OCI-LY1 (cell line): ENCODE results near the gene VIT.

ENCODE experiments used
- CTCF ChIP-seq: fragments of 200-600 bp; sonication (generic), shearing (Covaris generic); IDR thresholded peaks from 2 replicates; pipeline ENCODE4 v1.5.1; 2017; ENCODE audit warnings: mild to moderate bottlenecking, antibody characterized with exemption, low read length, moderate library complexity, mixed read lengths
- EZH2 ChIP-seq: fragments of 200-600 bp; sonication (generic), shearing (Covaris generic); IDR thresholded peaks from 2 replicates; pipeline ENCODE4 v1.8.0; 2017; ENCODE audit warnings: borderline replicate concordance, mixed run types, mild to moderate bottlenecking, antibody characterized with exemption, low read length, moderate library complexity, mixed read lengths

- no peak for TF ChIP-seq CTCF
- TF ChIP-seq EZH2: no peak
These were observed 41.1 kb upstream of the VIT start for GRCh38 chr2:36655453-36655852.
